GM19324 (cell line): ENCODE results near the gene CPEB1.
"Not testable (repeated sequence)": the region's sequence is repeated elsewhere in the genome, so short reads cannot be mapped to it uniquely, and the experiment has no call there.

Experiments used
- ATAC-seq: cut with Tn5 transposase; IDR thresholded peaks from one replicate; pipeline ENCODE4 v1.9.1; 2021; ENCODE audit warnings: mild to moderate bottlenecking, moderate library complexity; ENCODE audit not compliant: unreplicated experiment, low FRiP score

Gene CPEB1

GRCh38 chr15:82551646-82552247 is 95.4 kb downstream of the CPEB1 start:
- ATAC-seq, result no peak

- no peak for ATAC-seq
Measured at GRCh38 chr15:82549199-82549665, 97.9 kb downstream of the CPEB1 start.

- no peak for ATAC-seq
Measured at GRCh38 chr15:82548700-82549099, 98.5 kb downstream of the CPEB1 start.

GRCh38 chr15:82545478-82545877 is 101.7 kb downstream of the CPEB1 start:
- no peak for ATAC-seq

- no peak for ATAC-seq
Measured at GRCh38 chr15:82545002-82545401, 102.2 kb downstream of the CPEB1 start.

- ATAC-seq, result no peak
Measured at GRCh38 chr15:82544431-82544830, 102.7 kb downstream of the CPEB1 start.

GRCh38 chr15:82543160-82543559 is 104.0 kb downstream of the CPEB1 start:
- no peak for ATAC-seq

- no peak for ATAC-seq
Measured at GRCh38 chr15:82540984-82541431, 106.2 kb downstream of the CPEB1 start.

GRCh38 chr15:82540055-82540983 is 106.8 kb downstream of the CPEB1 start, which contains the start of gene RPS17:
Gene RPS17 (minus strand): TSS chr15:82540457. CDS start chr15:82540428, 29 bp downstream.
- peak; percentile 98 for ATAC-seq

GRCh38 chr15:82539691-82540054 is 107.5 kb downstream of the CPEB1 start:
- ATAC-seq, result peak; percentile 4

- no peak for ATAC-seq
Measured at GRCh38 chr15:82538961-82539690, 108.0 kb downstream of the CPEB1 start.

GRCh38 chr15:82537351-82537908 is 109.7 kb downstream of the CPEB1 start:
- ATAC-seq, result no peak

GRCh38 chr15:82536409-82537350 is 110.5 kb downstream of the CPEB1 start:
- no peak for ATAC-seq

GRCh38 chr15:82535566-82536408 is 111.4 kb downstream of the CPEB1 start:
- ATAC-seq, result no peak

GRCh38 chr15:82535151-82535550 is 112.0 kb downstream of the CPEB1 start:
- not testable (repeated sequence) for ATAC-seq

GRCh38 chr15:82534457-82534861 is 112.7 kb downstream of the CPEB1 start:
- ATAC-seq, result not testable (repeated sequence)

- ATAC-seq, result no peak
Measured at GRCh38 chr15:82533801-82534200, 113.4 kb downstream of the CPEB1 start.

- no peak for ATAC-seq
Measured at GRCh38 chr15:82532991-82533481, 114.1 kb downstream of the CPEB1 start.
